ENCODE data around the gene SPAG6.

- TF ChIP-seq ETV6 (CRISPR knock-in tag; IDR thresholded peaks at IDR 0.05) (no peak), CTCF (IDR thresholded peaks at IDR 0.05) (no peak)
Observed at GRCh38 chr10:22343731-22344130, 1.6 kb upstream of the SPAG6 start.

Measured in WTC11 (cell line).